ENCODE results near the gene GSTM1.
A peak's percentile ranks its signal among the peaks of the same experiment; 100 is the strongest.
"Not testable (repeated sequence)": the region's sequence is repeated elsewhere in the genome, so short reads cannot be mapped to it uniquely, and the experiment has no call there.

GSTM1 gene

GRCh38 chr1:109661391-109661790, 26.2 kb upstream of the GSTM1 start:
- H3K36me3 ChIP-seq (ENCODE audit: control insufficient read depth, insufficient read depth, low read length, severe bottlenecking) = peaks cover 6% of the 10 kb centered on the region
- H3K4me3 ChIP-seq (ENCODE audit: low read length) = no peak overlapping the region
- no peaks in the 10 kb centered on the region for H3K27me3 ChIP-seq (replicated peaks; ENCODE audit: control insufficient read depth, insufficient read depth, low read length)
- no peak overlapping the region for H3K9ac ChIP-seq (ENCODE audit: low read length)
- DNase-seq (ENCODE audit: low read depth) = no peak
- peaks cover 4% of the 10 kb centered on the region for H3K4me1 ChIP-seq (ENCODE audit: control insufficient read depth, insufficient read depth, low read length)
- no peaks in the 10 kb centered on the region for H3K9me3 ChIP-seq (ENCODE audit: control insufficient read depth, low read length)

- Histone ChIP-seq H3K4me3 (ENCODE audit: low read length) (no peak overlapping the region), H3K36me3 (ENCODE audit: control insufficient read depth, insufficient read depth, low read length, severe bottlenecking) (peaks cover 6% of the 10 kb centered on the region), H3K9ac (ENCODE audit: low read length) (no peak overlapping the region), H3K4me1 (ENCODE audit: control insufficient read depth, insufficient read depth, low read length) (peaks cover 9% of the 10 kb centered on the region), H3K27me3 (replicated peaks; ENCODE audit: control insufficient read depth, insufficient read depth, low read length) (no peaks in the 10 kb centered on the region), H3K9me3 (ENCODE audit: control insufficient read depth, low read length) (no peaks in the 10 kb centered on the region)
- DNase-seq (ENCODE audit: low read depth) = no peak
These were observed 22.9 kb upstream of the GSTM1 start for GRCh38 chr1:109664671-109665070.

- peaks cover 9% of the 10 kb centered on the region for H3K4me1 ChIP-seq (ENCODE audit: control insufficient read depth, insufficient read depth, low read length)
- peak within 1 kb of the TSS; percentile 81 for H3K9ac ChIP-seq (ENCODE audit: low read length)
- DNase-seq (ENCODE audit: low read depth) = peak; percentile 98
- no peaks in the 10 kb centered on the region for H3K36me3 ChIP-seq (ENCODE audit: control insufficient read depth, insufficient read depth, low read length, severe bottlenecking)
- H3K4me3 ChIP-seq (ENCODE audit: low read length) = peak within 1 kb of the TSS; percentile 87
- H3K27me3 ChIP-seq (replicated peaks; ENCODE audit: control insufficient read depth, insufficient read depth, low read length) = no peaks in the 10 kb centered on the region
- no peaks in the 10 kb centered on the region for H3K9me3 ChIP-seq (ENCODE audit: control insufficient read depth, low read length)
These were observed 20.0 kb upstream of the GSTM1 start, which contains the start of gene GSTM2 for GRCh38 chr1:109667452-109668122. GSTM2 (plus strand) TSS chr1:109668057; CDS start chr1:109668116, 59 bp downstream.

- Histone ChIP-seq H3K9ac (ENCODE audit: low read length) (peak overlapping the region; percentile 81), H3K4me1 (ENCODE audit: control insufficient read depth, insufficient read depth, low read length) (peaks cover 9% of the 10 kb centered on the region), H3K27me3 (replicated peaks; ENCODE audit: control insufficient read depth, insufficient read depth, low read length) (no peaks in the 10 kb centered on the region), H3K9me3 (ENCODE audit: control insufficient read depth, low read length) (no peaks in the 10 kb centered on the region), H3K4me3 (ENCODE audit: low read length) (peak overlapping the region; percentile 87), H3K36me3 (ENCODE audit: control insufficient read depth, insufficient read depth, low read length, severe bottlenecking) (no peaks in the 10 kb centered on the region)
- DNase-seq (ENCODE audit: low read depth) = no peak
These were observed 19.4 kb upstream of the GSTM1 start for GRCh38 chr1:109668123-109668775.

GRCh38 chr1:109669246-109669948, 18.2 kb upstream of the GSTM1 start:
- Histone ChIP-seq H3K27me3 (replicated peaks; ENCODE audit: control insufficient read depth, insufficient read depth, low read length) (no peaks in the 10 kb centered on the region), H3K9me3 (ENCODE audit: control insufficient read depth, low read length) (no peaks in the 10 kb centered on the region), H3K9ac (ENCODE audit: low read length) (no peak overlapping the region), H3K4me3 (ENCODE audit: low read length) (no peak overlapping the region), H3K36me3 (ENCODE audit: control insufficient read depth, insufficient read depth, low read length, severe bottlenecking) (no peaks in the 10 kb centered on the region), H3K4me1 (ENCODE audit: control insufficient read depth, insufficient read depth, low read length) (peaks cover 9% of the 10 kb centered on the region)
- DNase-seq (ENCODE audit: low read depth) = no peak

- H3K4me1 ChIP-seq (ENCODE audit: control insufficient read depth, insufficient read depth, low read length); H3K9me3 ChIP-seq (ENCODE audit: control insufficient read depth, low read length); H3K9ac ChIP-seq (ENCODE audit: low read length); H3K36me3 ChIP-seq (ENCODE audit: control insufficient read depth, insufficient read depth, low read length, severe bottlenecking); H3K27me3 ChIP-seq (replicated peaks; ENCODE audit: control insufficient read depth, insufficient read depth, low read length); DNase-seq (ENCODE audit: low read depth); H3K4me3 ChIP-seq (ENCODE audit: low read length): not testable (repeated sequence)
These were observed 17.7 kb upstream of the GSTM1 start for GRCh38 chr1:109669949-109670302.

- Histone ChIP-seq H3K36me3 (ENCODE audit: control insufficient read depth, insufficient read depth, low read length, severe bottlenecking) (no peaks in the 10 kb centered on the region), H3K27me3 (replicated peaks; ENCODE audit: control insufficient read depth, insufficient read depth, low read length) (no peaks in the 10 kb centered on the region), H3K9me3 (ENCODE audit: control insufficient read depth, low read length) (no peaks in the 10 kb centered on the region), H3K9ac (ENCODE audit: low read length) (no peak overlapping the region), H3K4me1 (ENCODE audit: control insufficient read depth, insufficient read depth, low read length) (peaks cover 9% of the 10 kb centered on the region), H3K4me3 (ENCODE audit: low read length) (no peak overlapping the region)
- no peak for DNase-seq (ENCODE audit: low read depth)
These were observed 16.6 kb upstream of the GSTM1 start for GRCh38 chr1:109671067-109671466.

- not testable (repeated sequence) for H3K36me3 ChIP-seq (ENCODE audit: control insufficient read depth, insufficient read depth, low read length, severe bottlenecking); H3K4me1 ChIP-seq (ENCODE audit: control insufficient read depth, insufficient read depth, low read length); DNase-seq (ENCODE audit: low read depth); H3K9me3 ChIP-seq (ENCODE audit: control insufficient read depth, low read length); H3K27me3 ChIP-seq (replicated peaks; ENCODE audit: control insufficient read depth, insufficient read depth, low read length); H3K4me3 ChIP-seq (ENCODE audit: low read length); H3K9ac ChIP-seq (ENCODE audit: low read length)
These were observed 13.8 kb upstream of the GSTM1 start for GRCh38 chr1:109673861-109674260.

GRCh38 chr1:109676683-109677381, 10.8 kb upstream of the GSTM1 start:
- H3K36me3 ChIP-seq (ENCODE audit: control insufficient read depth, insufficient read depth, low read length, severe bottlenecking); H3K9ac ChIP-seq (ENCODE audit: low read length); DNase-seq (ENCODE audit: low read depth); H3K4me3 ChIP-seq (ENCODE audit: low read length); H3K4me1 ChIP-seq (ENCODE audit: control insufficient read depth, insufficient read depth, low read length); H3K27me3 ChIP-seq (replicated peaks; ENCODE audit: control insufficient read depth, insufficient read depth, low read length); H3K9me3 ChIP-seq (ENCODE audit: control insufficient read depth, low read length): not testable (repeated sequence)

GRCh38 chr1:109677459-109677858, 10.2 kb upstream of the GSTM1 start:
- no peaks in the 10 kb centered on the region for H3K9me3 ChIP-seq (ENCODE audit: control insufficient read depth, low read length)
- H3K4me1 ChIP-seq (ENCODE audit: control insufficient read depth, insufficient read depth, low read length) = no peaks in the 10 kb centered on the region
- H3K36me3 ChIP-seq (ENCODE audit: control insufficient read depth, insufficient read depth, low read length, severe bottlenecking) = no peaks in the 10 kb centered on the region
- no peaks in the 10 kb centered on the region for H3K27me3 ChIP-seq (replicated peaks; ENCODE audit: control insufficient read depth, insufficient read depth, low read length)
- H3K9ac ChIP-seq (ENCODE audit: low read length) = no peak overlapping the region
- no peak for DNase-seq (ENCODE audit: low read depth)
- no peak overlapping the region for H3K4me3 ChIP-seq (ENCODE audit: low read length)

GRCh38 chr1:109678637-109679036, 9.0 kb upstream of the GSTM1 start:
- H3K36me3 ChIP-seq (ENCODE audit: control insufficient read depth, insufficient read depth, low read length, severe bottlenecking); H3K27me3 ChIP-seq (replicated peaks; ENCODE audit: control insufficient read depth, insufficient read depth, low read length); DNase-seq (ENCODE audit: low read depth); H3K4me1 ChIP-seq (ENCODE audit: control insufficient read depth, insufficient read depth, low read length); H3K4me3 ChIP-seq (ENCODE audit: low read length); H3K9me3 ChIP-seq (ENCODE audit: control insufficient read depth, low read length); H3K9ac ChIP-seq (ENCODE audit: low read length): not testable (repeated sequence)
